ENCODE results near the gene THAP9.

Gene THAP9

GRCh38 chr4:82965763-82966162 is 65.2 kb downstream of the THAP9 start:
- DNase-seq (ENCODE audit: low spot score), result no peak

- no peak for DNase-seq (ENCODE audit: low spot score)
Measured at GRCh38 chr4:82968972-82969371, 68.4 kb downstream of the THAP9 start.

GRCh38 chr4:82969414-82969813 is 68.9 kb downstream of the THAP9 start:
- no peak for DNase-seq (ENCODE audit: low spot score)

Measured in LoVo (cell line).